K562 (cell line): Measurements from ENCODE around the gene CSF2RB. TPM values are rescaled to one million over a fixed set of nuclear protein-coding genes. Genes with fewer than 3 reads are reported as not detected.

Experiments
- ATAC-seq: fragments of 200-7000 bp; cut with Tn5 transposase; 3 replicates; pipeline ENCODE4 v1.9.1; 2020; ENCODE audit warnings: moderate library complexity
- BruUV-seq: library from RNA; stranded (reverse); fragments of 400-500 nt; replicated peaks from 2 replicates; lab custom pipeline; 2021; lab: Mats Ljungman, UMichigan
- CTCF ChIA-PET: fragments of 300-600 bp; formaldehyde crosslinking; extraction: SDS; loops from one replicate; lab custom pipeline; 2021; ENCODE audit warnings: low intra/inter-chr PET ratio; lab: Yijun Ruan, JAX
- POLR2A ChIA-PET: fragments of 300-600, 350-650 bp; sonication (Branson Sonifier 250); formaldehyde crosslinking; extraction: SDS; loops from one replicate; lab custom pipeline; 2021; ENCODE audit warnings: antibody characterized with exemption, inconsistent platforms; lab: Yijun Ruan, JAX
- DNase-seq, 4 experiments: peaks; one replicate each; pipeline versions ENCODE4 v3.0.0 to v3.0.0-alpha.2; 2011 to 2018; ENCODE audit warnings: low spot score in 3 of 4, mixed read lengths in 3 of 4; ENCODE audit errors: extremely low read depth in 1 of 4
- FAIRE-seq: peaks from 2 replicates; lab custom pipeline; 2011; peaks lifted over from hg19 to GRCh38; lab: Jason Lieb, UNC
- H2AFZ ChIP-seq: 2 replicates; pipeline ENCODE4 v1.6.0; 2011; ENCODE audit warnings: low read depth, low read length, control low read depth, inconsistent platforms
- H3K27ac ChIP-seq: fragments of 200-600 bp; 3 replicates; pipeline ENCODE4 v1.8.0; 2011; ENCODE audit warnings: low read depth, mild to moderate bottlenecking, control low read depth, inconsistent platforms, low read length, moderate library complexity, mixed read lengths; ENCODE audit errors: extremely low read depth
- H3K27me3 ChIP-seq, 2 experiments: fragments of 300-600 bp in 1 of 2; 2 replicates in 1 of 2; 3 replicates in 1 of 2; pipeline versions ENCODE4 v1.6.0 to v1.8.0; 2011; ENCODE audit warnings: inconsistent platforms in 2 of 2, low read length in 2 of 2, mild to moderate bottlenecking in 1 of 2, mixed read lengths in 1 of 2, moderate library complexity in 1 of 2; ENCODE audit not compliant: control insufficient read depth in 2 of 2, insufficient read depth in 2 of 2
- H3K36me3 ChIP-seq: fragments of 300-600 bp; 3 replicates; pipeline ENCODE4 v1.8.0; 2011; ENCODE audit warnings: mild to moderate bottlenecking, low read length, inconsistent platforms; ENCODE audit not compliant: control insufficient read depth, insufficient read depth
- H3K4me1 ChIP-seq, 2 experiments: fragments of 200-600 bp in 1 of 2; replicated peaks in 1 of 2; 2 replicates in 1 of 2; 3 replicates in 1 of 2; pipeline versions ENCODE4 v1.5.1 to v1.8.0; 2011; ENCODE audit warnings: inconsistent platforms in 2 of 2, low read length in 2 of 2, mild to moderate bottlenecking in 1 of 2, mixed read lengths in 1 of 2, moderate library complexity in 1 of 2; ENCODE audit not compliant: control insufficient read depth in 2 of 2, insufficient read depth in 2 of 2
- H3K4me2 ChIP-seq: 2 replicates; pipeline ENCODE4 v1.6.1; 2011; ENCODE audit warnings: low read length, control low read depth, inconsistent platforms, mixed read lengths; ENCODE audit not compliant: insufficient read depth
- H3K4me3 ChIP-seq: fragments of 200-600 bp; sonication (generic), shearing (Covaris generic); 2 replicates; pipeline ENCODE4 v1.5.1; 2016; ENCODE audit warnings: control low read depth, inconsistent platforms
- H3K79me2 ChIP-seq: fragments of 200-600 bp; 3 replicates; pipeline ENCODE4 v1.8.0; 2011; ENCODE audit warnings: low read length, inconsistent platforms; ENCODE audit not compliant: control insufficient read depth, insufficient read depth
- H3K9ac ChIP-seq, 2 experiments: 2 replicates each; pipeline versions ENCODE4 v1.6.0 to v1.6.1; 2011; ENCODE audit warnings: low read depth in 2 of 2, low read length in 2 of 2, control low read depth in 1 of 2, inconsistent platforms in 1 of 2, mild to moderate bottlenecking in 1 of 2, mixed read lengths in 1 of 2; ENCODE audit not compliant: insufficient read depth in 1 of 2
- H3K9me1 ChIP-seq: one replicate; pipeline ENCODE4 v1.6.0; 2011; ENCODE audit warnings: inconsistent platforms, mild to moderate bottlenecking, low read length, moderate library complexity; ENCODE audit not compliant: control insufficient read depth, insufficient read depth
- H3K9me3 ChIP-seq: replicated peaks from 2 replicates; pipeline ENCODE4 v1.5.1; 2011; ENCODE audit warnings: low read depth, low read length, inconsistent platforms; ENCODE audit not compliant: control insufficient read depth, insufficient read depth
- H4K20me1 ChIP-seq: replicated peaks from 2 replicates; pipeline ENCODE4 v1.6.1; 2011; ENCODE audit warnings: low read length, inconsistent platforms, mixed read lengths; ENCODE audit not compliant: control insufficient read depth, insufficient read depth
- CAMTA2 ChIP-seq: fragments of 250-450 bp; sonication (Bioruptor Pico); conservative IDR thresholded peaks from 2 replicates; pipeline ENCODE4 v1.5.1; 2022
- CHD1 ChIP-seq: fragments of 200-600 bp; sonication (generic); IDR thresholded peaks from one replicate; pipeline ENCODE4 v1.6.1; 2012; ENCODE audit warnings: mild to moderate bottlenecking, moderate library complexity, low read length, inconsistent platforms
- DNMT1 ChIP-seq: fragments of 450-650 bp; IDR thresholded peaks from 2 replicates; pipeline ENCODE4 v1.6.1; 2016; ENCODE audit warnings: antibody characterized with exemption, mild to moderate bottlenecking
- JUNB ChIP-seq: fragments of 450-650 bp; formaldehyde crosslinking; conservative IDR thresholded peaks from 2 replicates; pipeline ENCODE4 v1.4.0; 2020; ENCODE audit warnings: mild to moderate bottlenecking
- KDM2B ChIP-seq: fragments of 250-450 bp; sonication (Bioruptor Pico); IDR thresholded peaks from 2 replicates; pipeline ENCODE4 v1.8.0; 2021; ENCODE audit warnings: mild to moderate bottlenecking, moderate library complexity
- NCOA2 ChIP-seq, 2 experiments: fragments of 450-650 bp; IDR thresholded peaks; 2 replicates each; pipeline ENCODE4 v1.6.1; 2018; ENCODE audit warnings: mild to moderate bottlenecking in 2 of 2, moderate library complexity in 1 of 2; ENCODE audit not compliant: partially characterized antibody in 2 of 2
- NR1H2 ChIP-seq: sonication (generic); formaldehyde crosslinking; IDR thresholded peaks from 2 replicates; pipeline ENCODE4 v1.4.0; 2020; ENCODE audit warnings: mild to moderate bottlenecking, missing genetic modification reagents
- NR2F6 ChIP-seq: fragments of 450-650 bp; formaldehyde crosslinking; IDR thresholded peaks from 2 replicates; pipeline ENCODE4 v1.4.0; 2020; ENCODE audit warnings: mild to moderate bottlenecking
- POLR3A ChIP-seq: IDR thresholded peaks from 2 replicates; pipeline ENCODE4 v1.6.1; 2011; ENCODE audit warnings: borderline replicate concordance, mild to moderate bottlenecking, moderate library complexity; ENCODE audit not compliant: insufficient read length, insufficient read depth; ENCODE audit errors: extremely low read depth
- RUNX1 ChIP-seq: sonication (generic); IDR thresholded peaks from 2 replicates; pipeline ENCODE4 v1.6.1; 2016; ENCODE audit warnings: antibody characterized with exemption, low read depth
- WGBS: fragments of 100-300 bp; shearing (Covaris generic); methylation state at CpG from one replicate; pipeline ENCODE4 v1.1.6; 2016; ENCODE audit warnings: low coverage, mixed read lengths; ENCODE audit not compliant: insufficient coverage; ENCODE audit errors: missing lambda C conversion rate; 5-methylcytosine and 5-hydroxymethylcytosine counted together
- in situ Hi-C: fragments of 300-500 bp; cut with MboI; formaldehyde crosslinking; loops from 4 replicates; pipeline ENCODE4 v1.15.0; 2018; ENCODE audit warnings: inconsistent platforms, mixed read lengths
- intact Hi-C: fragments of 100-400 bp; cut with micrococcal nuclease; formaldehyde crosslinking; loops from 2 replicates; pipeline ENCODE4 v1.14.2; 2022
- polyA plus RNA-seq, 8 experiments: library from polyadenylated mRNA; depleted of rRNA in 4 of 8; stranded (reverse) in 5 of 8; unstranded in 3 of 8; fragments of >200 nt; fragmentation: Nextera tagmentation in 2 of 8; fragmentation: Illumina TruSeq in 1 of 8; extraction: Ambion mirVana in 2 of 8; extraction: Trizol in 1 of 8; gene quantifications; 2 replicates each; pipeline versions ENCODE4 v1.2.1 to v1.2.3, GENCODE V29; 2011 to 2014; ENCODE audit warnings: inconsistent platforms in 1 of 8, missing spikeins in 1 of 8
- total RNA-seq, 7 experiments: library from RNA; depleted of rRNA in 6 of 7; stranded (reverse); fragments of >200 nt in 6 of 7; fragmentation: Illumina TruSeq in 2 of 7; extraction: Trizol in 2 of 7; gene quantifications; 2 replicates each; pipeline versions ENCODE4 v1.2.1 to v1.2.3, GENCODE V29; 2011 to 2021; ENCODE audit warnings: low replicate concordance in 1 of 7
- TF ChIP-seq, protein P1 (sequence below): fragments of 450-650 bp; IDR thresholded peaks from 2 replicates; pipeline ENCODE4 v1.6.1; 2016; ENCODE audit warnings: missing biosample characterization, missing genetic modification characterization

The CSF2RB gene
- total and polyA plus RNA-seq, 9 of the 15 experiments (the other 6 are each of a cell fraction or from before 2014, with no cell fraction given): 0.04 to 1.0 (median 0.36) TPM

DNA sequence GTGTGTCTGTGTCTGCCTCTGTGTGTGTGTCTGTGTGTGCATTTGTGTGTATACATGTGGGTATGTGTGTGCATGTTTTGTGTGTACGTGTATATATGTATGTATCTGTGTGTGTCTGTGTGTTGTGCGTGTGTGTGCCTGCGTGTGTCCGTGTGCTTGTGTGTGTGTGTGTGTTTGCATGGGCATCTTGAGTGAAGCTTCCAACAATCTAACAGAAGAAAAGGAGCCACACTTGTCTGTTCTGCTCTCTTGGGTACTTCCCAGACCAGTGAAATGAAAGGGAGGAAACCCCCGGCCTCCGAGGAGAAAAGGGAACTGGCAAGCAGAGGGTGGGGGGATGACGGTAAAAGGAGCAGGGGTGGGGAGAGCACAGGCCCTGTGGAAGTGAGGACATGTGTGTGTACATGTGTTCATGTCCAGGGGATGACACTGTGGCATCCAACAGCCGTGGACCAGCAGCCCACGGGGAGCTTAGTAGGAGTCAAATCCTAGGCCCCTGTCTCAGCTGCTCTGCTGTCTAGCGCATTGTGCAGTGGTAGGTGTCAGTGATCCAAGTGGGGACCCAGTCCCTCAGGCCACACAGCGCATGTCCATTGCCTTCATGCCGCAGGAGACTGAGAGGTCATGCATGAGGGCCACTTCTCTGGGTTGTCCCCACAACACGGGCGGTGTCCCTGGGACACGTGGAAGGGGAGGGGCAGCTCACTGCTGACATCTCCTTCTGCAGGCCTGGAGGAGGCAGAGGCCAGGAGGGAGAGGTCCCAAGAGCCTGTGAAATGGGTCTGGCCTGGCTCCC lies 8.1 kb downstream of the CSF2RB start:
- ChIA-PET CTCF (no interaction called here), POLR2A (interaction anchor here (0.6 kb wide), 2 partner anchors 11 to 165 kb away, joined by 3 read pairs; no protein-coding TSS in a partner anchor)
- H4K20me1 ChIP-seq: no peaks in the 10 kb centered on the region
- no peak overlapping the region for H3K4me2 ChIP-seq
- ATAC-seq (no peak), FAIRE-seq (no peak), DNase-seq (no peak)
- H3K79me2 ChIP-seq: no peaks in the 10 kb centered on the region
- H3K4me1 ChIP-seq: peaks cover 0 to 14% of the 10 kb centered on the region in 2 experiments; a peak in 2 of 5 replicates
- no peak overlapping the region for H3K4me3 ChIP-seq
- peaks cover 2% of the 10 kb centered on the region for H3K9me1 ChIP-seq
- in situ Hi-C loops: no loop called here
- H3K27me3 ChIP-seq: peaks cover 0 to 37% of the 10 kb centered on the region in 2 experiments; a peak in 3 of 5 replicates
- 11% methylated on average over 9 of the region's 15 CpGs for WGBS
- H3K27ac ChIP-seq: no peak overlapping the region
- H3K36me3 ChIP-seq: no peaks in the 10 kb centered on the region
- intact Hi-C loops: no loop called here
- H3K9ac ChIP-seq: no peak overlapping the region; a peak in 1 of 4 replicates
- BruUV-seq: no TSS peak
- H2AFZ ChIP-seq: no peak overlapping the region
- no peaks in the 10 kb centered on the region for H3K9me3 ChIP-seq
- TF ChIP-seq DNMT1 (no peak), CHD1 (no peak), KDM2B (CRISPR knock-in tag) (no peak), JUNB (CRISPR knock-in tag) (no peak), RUNX1 (no peak), NR2F6 (CRISPR knock-in tag) (no peak), POLR3A (no peak), NCOA2 (IDR thresholded peaks at IDR 0.05; ENCODE audit: partially characterized antibody in 2 of 2) (no peak), CAMTA2 (CRISPR knock-in tag) (no peak), NR1H2 (CRISPR knock-in tag) (no peak)
- TF ChIP-seq, protein P1, sequence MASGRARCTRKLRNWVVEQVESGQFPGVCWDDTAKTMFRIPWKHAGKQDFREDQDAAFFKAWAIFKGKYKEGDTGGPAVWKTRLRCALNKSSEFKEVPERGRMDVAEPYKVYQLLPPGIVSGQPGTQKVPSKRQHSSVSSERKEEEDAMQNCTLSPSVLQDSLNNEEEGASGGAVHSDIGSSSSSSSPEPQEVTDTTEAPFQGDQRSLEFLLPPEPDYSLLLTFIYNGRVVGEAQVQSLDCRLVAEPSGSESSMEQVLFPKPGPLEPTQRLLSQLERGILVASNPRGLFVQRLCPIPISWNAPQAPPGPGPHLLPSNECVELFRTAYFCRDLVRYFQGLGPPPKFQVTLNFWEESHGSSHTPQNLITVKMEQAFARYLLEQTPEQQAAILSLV: no peak
